Measurements from ENCODE around the gene SYT2.
A peak's percentile ranks its signal among the peaks of the same experiment; 100 is the strongest.

The SYT2 gene

GRCh38 chr1:202671399-202671798 is 38.9 kb downstream of the SYT2 start:
- no peak for DNase-seq

DNA sequence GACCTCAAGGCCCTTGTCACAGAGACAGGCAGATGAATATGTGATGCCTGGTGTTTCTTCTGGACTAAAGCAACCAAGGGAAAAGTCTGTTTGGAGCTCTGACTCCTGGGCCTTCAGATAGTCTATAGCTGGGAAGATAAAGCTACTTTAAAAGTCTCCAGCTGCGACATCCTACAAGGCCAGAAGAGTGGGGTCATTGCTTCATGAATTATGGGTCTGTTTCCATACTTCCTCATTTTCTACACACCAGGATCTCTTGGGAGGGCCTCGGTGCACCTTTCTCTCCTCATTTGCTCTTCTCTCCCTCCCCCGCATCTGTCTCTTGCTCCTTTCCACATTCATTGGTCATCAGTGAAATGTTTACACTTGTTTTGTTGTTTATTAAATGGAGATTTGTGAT is 44.8 kb downstream of the SYT2 start:
- DNase-seq, result no peak

DNA sequence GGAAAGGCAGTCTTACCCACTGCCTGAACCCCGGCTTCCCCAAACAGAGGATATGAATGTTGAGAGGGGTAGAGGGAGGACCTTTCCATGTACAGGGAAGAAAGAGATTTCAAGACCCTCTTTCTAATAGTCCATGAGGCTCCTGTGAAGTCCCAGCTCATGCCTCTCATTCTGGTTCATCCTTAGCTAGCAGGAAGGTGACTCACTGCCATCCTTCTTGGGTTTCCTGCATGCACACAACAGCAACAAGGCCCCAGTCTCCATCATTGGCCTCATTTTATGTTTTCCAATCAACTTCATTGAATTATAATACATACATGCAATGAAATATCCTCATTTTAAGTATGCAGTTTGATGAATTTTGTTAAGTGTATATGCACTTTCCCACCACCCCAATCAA is 46.2 kb downstream of the SYT2 start:
- DNase-seq, result no peak

DNA sequence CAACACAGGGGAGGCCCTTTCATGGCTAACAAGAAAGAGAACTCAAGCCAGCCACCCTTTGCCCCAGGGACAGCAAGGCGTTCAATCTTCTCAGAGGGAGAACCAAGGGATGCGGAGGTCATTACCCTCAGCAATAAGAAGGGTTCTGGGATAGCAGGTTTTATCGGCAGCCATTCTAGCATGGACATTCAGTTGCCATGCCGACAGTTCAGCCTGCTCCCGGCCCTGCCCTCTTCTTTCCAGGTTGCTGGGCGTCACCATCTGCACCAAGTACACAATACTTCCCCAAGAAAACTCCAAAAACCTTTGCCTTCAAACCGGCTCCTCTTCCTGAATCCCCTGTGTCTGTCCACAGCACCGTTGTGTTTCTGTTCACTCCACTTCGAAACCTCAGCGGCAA is 47.1 kb downstream of the SYT2 start:
- no peak for DNase-seq

DNA sequence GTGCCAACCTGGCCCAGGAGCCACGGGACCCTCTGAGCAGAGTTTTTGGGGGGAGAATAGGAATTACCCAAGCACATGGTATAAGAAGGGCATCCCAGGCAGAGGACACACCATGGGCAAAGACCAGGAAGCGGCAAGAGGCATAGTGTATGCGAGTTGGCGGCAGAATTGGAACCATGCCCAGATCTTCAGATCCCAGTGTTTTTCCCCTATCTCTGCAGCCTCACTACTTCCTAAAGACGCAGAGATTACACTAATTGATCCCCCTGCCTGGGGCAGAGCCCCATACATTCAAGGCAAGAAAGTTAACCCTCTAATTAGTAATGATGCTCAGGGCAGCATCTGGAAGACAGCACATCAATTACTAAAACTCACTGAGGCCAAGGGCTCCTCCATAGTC is 48.2 kb downstream of the SYT2 start:
- DNase-seq, result no peak

DNA sequence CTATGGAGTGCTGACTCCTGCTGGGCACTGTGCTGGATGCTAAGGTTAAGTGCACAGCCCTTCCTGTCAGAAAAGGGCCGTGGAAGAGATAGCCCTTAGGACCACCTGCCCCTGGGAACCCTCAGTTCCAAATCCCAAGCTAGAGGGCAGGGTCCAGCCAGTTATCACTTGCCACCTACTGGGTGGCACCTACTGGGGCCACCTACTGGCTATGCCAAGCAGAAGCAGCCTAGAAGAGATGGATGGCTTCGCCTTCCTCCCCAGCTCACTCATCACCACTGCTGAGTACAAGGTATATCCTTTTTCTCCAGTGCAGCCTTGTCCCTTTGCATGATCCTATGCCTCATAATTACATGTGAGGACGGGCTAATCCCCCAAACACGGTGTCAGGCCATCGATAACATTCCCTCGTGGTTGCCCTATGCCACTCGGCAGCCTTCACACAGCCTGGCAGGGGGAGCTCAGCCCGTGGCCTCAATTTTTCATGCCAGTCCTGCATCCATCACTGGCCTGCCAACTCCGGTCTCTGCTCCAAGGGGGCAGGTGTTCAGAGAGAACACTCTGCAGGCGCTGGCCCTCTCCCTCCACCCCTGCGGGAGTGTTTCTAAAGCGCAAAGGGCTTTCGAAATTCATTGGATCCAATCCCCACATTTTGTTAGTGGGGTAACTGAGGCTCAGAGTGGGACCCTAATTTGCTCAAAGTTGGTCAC is 49.0 kb downstream of the SYT2 start:
- DNase-seq, result peak in 1 of 2 experiments; percentile 4

DNA sequence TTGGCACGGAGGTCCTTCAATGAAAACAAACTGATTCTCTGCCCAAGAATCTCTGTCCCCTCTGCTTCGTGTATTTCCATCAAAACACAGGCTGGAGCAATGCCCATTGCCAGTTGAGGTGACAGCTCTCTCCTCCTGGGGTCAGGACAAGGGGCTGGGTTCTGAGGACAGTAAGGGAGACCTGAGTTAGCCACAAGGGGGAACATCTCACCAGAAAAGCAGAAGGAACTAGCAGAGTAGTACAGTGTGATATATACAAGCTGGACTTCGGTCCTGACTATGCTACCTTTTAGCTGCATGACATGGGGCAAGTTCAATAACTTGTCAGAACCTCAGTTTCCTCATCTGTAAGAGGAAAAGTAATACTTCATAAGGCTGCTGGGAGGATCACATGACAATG is 50.3 kb downstream of the SYT2 start:
- no peak for DNase-seq

DNA sequence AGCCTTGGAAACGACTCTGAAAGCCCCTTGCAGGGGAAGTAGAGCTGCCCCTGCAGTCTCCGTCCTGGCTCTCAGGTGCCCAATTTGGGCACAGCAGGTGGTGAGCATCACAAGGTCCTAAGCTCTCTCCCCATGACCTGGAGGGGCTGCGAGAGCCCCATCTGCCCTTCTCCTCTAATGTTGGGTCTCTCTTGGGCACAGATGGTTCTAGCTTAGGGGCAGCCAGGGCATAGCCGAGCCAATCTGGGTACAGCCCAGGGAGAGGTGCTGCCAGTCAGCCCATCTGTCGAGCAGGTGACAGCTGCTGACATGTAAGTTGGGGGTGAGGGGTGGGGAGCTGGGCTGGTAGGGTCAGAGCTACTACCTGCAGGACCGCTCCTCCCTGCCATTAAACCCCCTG is 50.7 kb downstream of the SYT2 start:
- DNase-seq, result no peak

DNA sequence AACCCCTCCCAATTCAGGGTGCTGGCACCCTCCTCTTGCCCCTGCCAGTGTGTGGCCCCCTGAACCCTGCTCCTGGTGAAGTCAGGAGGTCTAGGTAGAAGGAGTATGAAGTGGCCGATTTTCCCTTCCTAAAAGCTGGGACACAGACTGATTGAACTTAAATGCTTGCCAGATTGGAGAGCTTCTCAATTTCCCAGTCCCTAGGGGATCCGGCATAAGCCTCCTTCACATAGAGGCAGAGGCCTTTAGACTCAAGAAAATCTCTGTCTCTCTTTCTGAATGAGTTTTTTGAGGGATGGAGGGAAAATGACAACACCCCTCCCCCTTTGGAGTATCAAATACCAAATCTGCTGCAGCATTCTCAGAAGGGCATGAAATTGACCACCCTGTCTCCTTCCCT is 51.5 kb downstream of the SYT2 start:
- no peak for DNase-seq

- no peak for DNase-seq
Observed at GRCh38 chr1:202658251-202658759, 51.9 kb downstream of the SYT2 start.

GRCh38 chr1:202656951-202657646 is 53.2 kb downstream of the SYT2 start:
- no peak for DNase-seq

GRCh38 chr1:202656057-202656456 is 54.2 kb downstream of the SYT2 start:
- peak in 1 of 2 experiments; percentile 3 for DNase-seq

- no peak for DNase-seq
Observed at GRCh38 chr1:202654079-202654478, 56.2 kb downstream of the SYT2 start.

DNA sequence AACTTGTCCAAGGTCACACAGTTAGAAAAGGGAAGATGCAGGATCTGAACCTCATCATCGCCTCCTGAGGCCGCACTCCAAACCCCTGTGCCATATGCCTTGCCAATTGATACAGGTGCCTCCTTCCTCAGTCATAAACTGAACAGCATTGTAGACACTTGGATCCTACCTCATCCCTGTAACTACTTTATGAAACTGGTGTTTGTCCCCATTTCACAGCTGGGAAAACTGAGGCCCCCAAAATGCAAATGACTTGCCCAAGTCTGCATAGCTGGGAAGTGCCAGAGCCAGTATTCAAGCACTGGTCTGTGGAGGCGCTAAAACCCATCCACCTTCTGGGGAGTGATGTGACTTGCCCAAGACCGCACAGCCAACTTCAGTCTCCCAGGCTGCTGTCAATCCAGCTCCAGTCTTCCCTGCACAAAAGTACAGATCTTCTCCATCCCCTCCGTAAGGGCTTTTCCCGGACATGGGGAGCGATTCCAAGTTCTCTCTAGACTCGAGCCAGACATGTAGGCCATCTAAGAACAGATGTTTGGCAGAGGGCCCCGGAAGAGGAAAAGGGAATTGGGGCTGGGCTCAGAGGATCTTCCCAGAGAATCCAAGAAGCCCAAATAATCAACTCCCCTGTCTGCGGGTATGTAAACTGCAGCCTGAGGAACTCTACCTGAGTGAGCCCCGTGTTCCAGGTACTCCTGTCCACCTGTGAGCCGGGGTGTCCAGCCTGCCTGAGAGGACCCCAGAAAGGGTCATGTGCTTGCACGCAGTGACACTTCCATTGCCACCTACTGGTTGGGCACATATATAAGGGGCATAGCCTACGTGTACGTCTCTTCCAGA is 60.5 kb downstream of the SYT2 start:
- no peak for DNase-seq

- no peak for DNase-seq
Observed at GRCh38 chr1:202648605-202649226, 61.5 kb downstream of the SYT2 start.

DNA sequence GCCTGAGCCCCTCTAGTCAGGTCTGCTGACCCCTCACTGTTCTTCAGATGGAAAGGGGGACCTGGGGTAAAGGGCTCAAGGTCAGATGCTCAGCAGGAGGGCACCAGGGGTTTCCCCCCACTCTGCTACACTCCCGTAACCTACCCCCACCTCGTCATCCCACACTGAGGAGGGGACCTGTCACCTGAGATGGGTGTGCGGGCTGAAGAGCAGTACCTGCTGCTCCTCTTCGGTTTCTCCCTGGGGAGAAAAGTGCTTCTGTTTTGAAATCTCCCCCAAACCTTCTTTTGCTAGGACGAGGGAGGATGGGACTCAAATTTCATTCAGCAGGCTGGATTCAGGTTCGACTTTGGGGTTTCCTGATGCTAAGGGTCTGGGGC is 65.2 kb downstream of the SYT2 start:
- no peak for DNase-seq

DNA sequence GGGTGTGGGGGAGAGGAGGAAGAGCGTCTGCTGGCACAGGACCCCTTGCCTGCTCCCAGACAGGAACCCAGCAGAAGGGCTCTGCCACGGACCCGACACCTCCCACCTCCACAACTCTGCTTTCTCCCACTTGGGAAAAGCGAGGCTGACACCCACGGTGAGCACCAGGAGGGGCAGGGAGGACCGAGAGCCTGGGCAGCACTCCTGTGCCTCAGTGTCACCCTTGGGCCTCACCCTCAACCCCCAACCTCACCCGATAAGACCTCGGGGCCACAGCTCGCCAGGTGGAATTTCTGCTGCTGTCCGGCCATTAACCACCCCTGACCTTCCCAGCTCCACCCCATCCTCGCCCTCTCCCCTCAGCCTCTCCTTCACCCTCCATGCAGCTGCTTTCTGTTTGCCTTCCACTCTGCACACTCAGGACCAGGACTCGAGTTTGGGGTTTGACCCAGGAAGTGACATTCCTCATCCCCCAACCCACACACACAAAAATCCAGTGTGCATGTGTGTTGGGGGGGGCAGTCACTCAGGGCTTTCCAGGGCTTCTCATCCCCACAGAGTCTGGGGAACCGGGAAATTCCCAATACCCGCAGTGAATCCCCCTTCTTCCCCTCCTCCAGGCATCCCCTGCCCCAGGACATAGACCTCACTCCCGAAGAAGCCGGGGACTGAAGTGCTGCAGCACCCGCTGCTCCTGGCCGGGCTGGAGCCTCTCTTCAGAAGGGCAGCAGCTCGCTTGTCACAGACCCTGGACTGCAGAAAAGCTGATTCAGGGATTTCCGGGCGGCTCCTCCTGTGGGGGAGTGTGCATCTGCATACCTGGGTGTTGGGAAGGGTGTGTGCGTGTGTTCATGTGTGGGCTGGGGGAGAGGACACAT is 65.8 kb downstream of the SYT2 start:
- DNase-seq, result no peak

- DNase-seq, result no peak
Observed at GRCh38 chr1:202643397-202644218, 66.6 kb downstream of the SYT2 start.

GRCh38 chr1:202642619-202643291 is 67.5 kb downstream of the SYT2 start:
- DNase-seq, result no peak

GRCh38 chr1:202642212-202642611 is 68.0 kb downstream of the SYT2 start:
- no peak for DNase-seq

DNA sequence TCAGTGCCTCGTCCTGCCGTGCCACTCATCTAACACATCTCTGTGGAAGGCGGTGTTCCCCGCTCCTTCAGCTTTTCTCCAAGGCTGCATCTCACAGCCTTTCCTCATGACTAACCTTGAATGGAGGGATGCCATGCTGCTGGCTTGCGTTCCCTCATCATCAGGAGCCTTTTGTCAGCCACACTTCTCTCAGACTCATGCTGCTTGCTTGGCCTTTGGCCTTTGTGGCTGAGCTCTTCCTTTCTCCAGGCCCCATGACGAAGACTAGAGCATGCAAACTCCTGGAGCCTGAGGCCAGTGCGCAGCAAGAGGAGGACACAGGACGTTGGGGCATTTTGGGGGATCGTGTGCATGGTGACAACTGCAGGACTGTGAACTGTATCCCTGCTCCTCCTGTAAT is 70.8 kb downstream of the SYT2 start:
- DNase-seq, result no peak
